Subcutaneous adipose tissue (tissue), 4 donors: ENCODE results near the gene HOXC12. TPM values are rescaled to one million over a fixed set of nuclear protein-coding genes. Genes with fewer than 3 reads are reported as not detected.

Experiments
- CTCF ChIP-seq: fragments of 450-650 bp; IDR thresholded peaks from one replicate; pipeline ENCODE4 v1.5.1; 2016; ENCODE audit warnings: low read depth, mild to moderate bottlenecking, control low read depth, antibody characterized with exemption, moderate library complexity
- total RNA-seq, 4 donors: library from RNA; depleted of rRNA; stranded (reverse); fragments of >200 nt; gene quantifications; one replicate each; pipeline ENCODE4 v1.1.0, GENCODE V29; 2016

The HOXC12 gene
- total RNA-seq, 4 donors from 2014 or later, result 0.17 to 1.8 (median 0.50) TPM

GRCh38 chr12:53937596-53938325 lies 16.9 kb upstream of the HOXC12 start:
- no peak for TF ChIP-seq CTCF

- TF ChIP-seq CTCF, result no peak
Measured at GRCh38 chr12:53938326-53939140, 16.2 kb upstream of the HOXC12 start, which contains the start of gene HOXC13. Gene HOXC13, plus strand, starts transcription at chr12:53938831. Its CDS starts 76 bp downstream, at chr12:53938907.

- no peak for TF ChIP-seq CTCF
Measured at GRCh38 chr12:53939141-53940108, 15.3 kb upstream of the HOXC12 start.

- no peak for TF ChIP-seq CTCF
Measured at GRCh38 chr12:53940443-53941014, 14.2 kb upstream of the HOXC12 start.

GRCh38 chr12:53941187-53941586 lies 13.5 kb upstream of the HOXC12 start:
- no peak for TF ChIP-seq CTCF

GRCh38 chr12:53941750-53942149 lies 13.0 kb upstream of the HOXC12 start:
- TF ChIP-seq CTCF, result no peak
